ENCODE data around the gene EXD3.

DNA sequence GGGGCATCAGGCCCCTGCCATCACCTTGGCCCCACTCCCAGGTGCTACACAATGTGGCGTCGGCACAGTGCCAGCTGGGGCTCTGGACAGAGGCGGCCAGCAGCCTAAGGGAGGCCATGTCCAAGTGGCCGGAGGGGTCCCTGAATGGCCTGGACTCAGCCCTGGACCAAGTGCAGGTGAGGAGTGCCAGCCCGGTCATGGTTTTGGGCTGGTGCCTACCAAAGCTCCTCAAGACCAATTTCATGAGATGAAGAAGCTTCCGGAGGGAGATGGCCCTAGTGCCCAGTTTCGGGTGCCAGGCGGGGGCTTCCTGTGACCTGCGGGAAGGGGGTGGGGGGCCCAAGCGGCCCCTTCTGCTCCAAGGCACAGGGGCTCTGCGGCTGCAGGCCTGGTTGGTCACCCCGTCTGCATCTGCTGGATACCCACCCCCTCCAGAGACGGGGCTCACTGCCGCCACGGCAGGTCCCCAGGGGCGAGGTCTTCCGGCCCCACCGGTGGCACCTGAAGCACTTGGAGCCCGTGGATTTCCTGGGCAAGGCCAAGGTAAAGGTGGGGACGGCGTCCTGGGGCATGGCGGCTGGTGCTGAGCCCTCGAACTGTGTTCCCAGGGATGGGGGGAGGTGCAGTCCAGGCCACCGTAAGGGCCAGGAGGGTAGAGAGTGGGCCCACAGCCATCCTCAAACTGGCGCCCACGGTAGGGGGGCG is 6.0 kb upstream of the EXD3 start:
- no peak for TF ChIP-seq CTCF (conservative IDR thresholded peaks at IDR 0.05; ENCODE audit: low read length)
- TF ChIP-seq EZH2phosphoT487 (IDR thresholded peaks at IDR 0.05; ENCODE audit: borderline replicate concordance, low read depth, low read length): no peak
